PFSK-1 (cell line): ENCODE results near the gene PGS1.

Experiments
- POLR2AphosphoS5 ChIP-seq: IDR thresholded peaks from 2 replicates; pipeline ENCODE4 v1.6.1; 2012; ENCODE audit warnings: low read depth, mild to moderate bottlenecking, control low read depth, low read length, moderate library complexity
- REST ChIP-seq, 2 experiments: IDR thresholded peaks; 2 replicates each; pipeline versions ENCODE4 v1.6.1 to v1.8.0; 2011 to 2012; ENCODE audit warnings: low read depth in 2 of 2, low read length in 2 of 2, control low read depth in 1 of 2, inconsistent platforms in 1 of 2, mild to moderate bottlenecking in 1 of 2, moderate library complexity in 1 of 2; ENCODE audit not compliant: insufficient read depth in 1 of 2
- TAF1 ChIP-seq: IDR thresholded peaks from 2 replicates; pipeline ENCODE4 v1.6.1; 2012; ENCODE audit warnings: low read length, control low read depth, borderline replicate concordance; ENCODE audit not compliant: insufficient read depth

DNA sequence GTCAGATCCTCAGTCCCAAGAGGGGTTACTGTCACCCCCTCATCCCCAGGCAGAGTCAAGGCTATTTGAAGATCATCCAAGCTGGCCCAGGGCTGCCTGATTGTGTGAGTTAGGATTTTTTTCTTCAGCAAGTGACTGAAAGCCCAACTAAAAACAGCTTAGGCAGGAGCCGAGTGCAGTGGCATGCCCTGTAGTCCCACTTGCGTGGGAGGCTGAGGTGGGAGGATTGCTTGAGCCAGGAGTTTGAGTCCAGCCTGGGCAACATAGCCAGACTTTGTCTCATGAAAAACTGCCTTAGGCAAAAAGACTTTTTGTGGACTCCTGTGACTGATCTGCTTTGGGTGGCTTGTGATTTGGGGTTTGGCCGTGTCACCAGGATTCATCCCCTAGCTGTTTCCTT lies 19.9 kb downstream of the PGS1 start:
- no peak for TF ChIP-seq REST (IDR thresholded peaks at IDR 0.05; ENCODE audit: insufficient read depth in 1 of 2, low read depth in 2 of 2, low read length in 2 of 2)
- TF ChIP-seq POLR2AphosphoS5: no peak
- no peak for TF ChIP-seq TAF1
